DOHH2 (cell line): ENCODE data around the gene SCYL3.

Source experiments
- CTCF ChIP-seq: fragments of 200-600 bp; sonication (generic); IDR thresholded peaks from one replicate; pipeline ENCODE4 v1.5.1; 2014; ENCODE audit warnings: antibody characterized with exemption, mild to moderate bottlenecking, low read depth, low read length; ENCODE audit not compliant: poor library complexity, severe bottlenecking
- EZH2phosphoT487 ChIP-seq: fragments of 200-600 bp; sonication (generic); IDR thresholded peaks from 2 replicates; pipeline ENCODE4 v1.6.1; 2017; ENCODE audit warnings: borderline replicate concordance, mild to moderate bottlenecking, antibody characterized with exemption, low read length, moderate library complexity, mixed read lengths

GRCh38 chr1:169814265-169814664, 79.4 kb downstream of the SCYL3 start:
- TF ChIP-seq CTCF (no peak), EZH2phosphoT487 (no peak)
